ENCODE results near the gene MAGEF1. TPM values are rescaled to one million over a fixed set of nuclear protein-coding genes. Genes with fewer than 3 reads are reported as not detected.
"Not testable (repeated sequence)": the region's sequence is repeated elsewhere in the genome, so short reads cannot be mapped to it uniquely, and the experiment has no call there.

Gene MAGEF1
- total RNA-seq, 2 donors from 2014 or later = 7.4 to 8.1 TPM

DNA sequence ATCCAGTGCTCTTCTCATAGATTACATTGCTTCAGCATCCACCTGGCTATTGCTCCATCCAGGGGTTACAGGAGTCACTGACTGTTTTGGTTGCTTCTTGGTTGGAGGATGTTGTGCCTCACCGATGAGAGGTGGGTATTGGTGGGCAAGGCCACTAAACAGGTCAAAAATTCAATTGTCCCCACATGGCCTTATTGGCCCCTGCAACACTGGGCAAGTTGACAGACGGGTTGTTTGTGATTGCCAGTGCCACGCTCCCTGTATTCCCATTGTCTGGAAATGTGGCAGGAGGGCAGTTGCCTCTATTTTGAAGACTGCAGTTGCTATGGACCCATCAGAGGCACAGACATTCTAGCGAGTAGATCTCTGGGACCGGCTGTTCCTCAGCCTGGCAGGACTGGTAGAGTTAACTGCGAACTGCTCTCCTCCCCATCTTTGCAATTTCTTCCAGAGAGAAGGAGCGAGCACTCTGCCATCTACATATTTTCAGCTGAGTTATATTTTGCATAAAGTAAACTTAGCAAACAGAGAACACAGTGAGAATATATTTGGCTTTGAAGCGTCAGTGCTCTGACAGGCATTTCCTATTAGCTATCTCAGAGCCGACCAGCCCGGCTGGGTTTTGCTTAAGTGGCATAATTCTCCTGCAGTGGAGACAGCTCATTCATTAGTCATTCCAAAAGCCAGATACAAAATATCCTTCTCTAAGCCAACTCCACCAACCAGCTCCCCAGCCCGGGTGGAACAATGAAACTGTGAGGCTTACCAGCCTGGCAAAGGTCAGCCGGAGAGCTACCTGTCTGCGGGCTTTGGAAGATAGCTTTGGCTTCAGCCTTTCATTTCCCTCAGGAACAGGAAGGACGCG is 26.0 kb upstream of the MAGEF1 start:
- no peaks in the 10 kb centered on the region for H3K36me3 Mint-ChIP-seq (ENCODE audit: low read depth)
- no peak overlapping the region for H3K4me3 Mint-ChIP-seq

DNA sequence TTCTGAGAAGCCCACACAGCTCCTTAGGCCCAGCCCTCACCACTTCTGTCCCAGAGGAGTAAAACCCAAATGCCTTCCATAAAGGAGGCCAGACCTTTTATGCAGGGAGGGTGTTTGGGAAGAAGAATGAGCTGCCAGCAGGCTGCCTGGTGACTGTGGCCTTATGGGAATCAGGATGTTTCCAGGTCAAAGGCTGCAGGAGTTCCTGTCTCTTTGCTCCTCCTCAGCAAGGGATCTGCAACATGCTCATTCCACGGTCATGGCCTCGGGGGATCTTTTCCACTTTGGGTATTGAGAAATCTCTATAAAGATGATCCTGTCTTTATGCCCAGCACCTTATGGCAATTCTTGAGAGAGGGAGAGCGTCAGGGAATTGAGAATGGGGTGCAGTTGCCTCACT is 25.2 kb upstream of the MAGEF1 start:
- Mint-ChIP-seq H3K4me1 (no peaks in the 10 kb centered on the region), H3K4me3 (no peak overlapping the region), H3K36me3 (ENCODE audit: low read depth) (no peaks in the 10 kb centered on the region), H3K27ac (no peak overlapping the region), H3K9me3 (no peaks in the 10 kb centered on the region), H3K27me3 (peaks cover 21% of the 10 kb centered on the region)
- no peak for ATAC-seq (replicated peaks)

More for the DNA sequence above, 26.0 kb upstream of the MAGEF1 start:
- ATAC-seq (replicated peaks) = no peak
- Mint-ChIP-seq H3K4me1 (no peaks in the 10 kb centered on the region), H3K9me3 (no peaks in the 10 kb centered on the region), H3K27me3 (peaks cover 21% of the 10 kb centered on the region), H3K27ac (no peak overlapping the region)

DNA sequence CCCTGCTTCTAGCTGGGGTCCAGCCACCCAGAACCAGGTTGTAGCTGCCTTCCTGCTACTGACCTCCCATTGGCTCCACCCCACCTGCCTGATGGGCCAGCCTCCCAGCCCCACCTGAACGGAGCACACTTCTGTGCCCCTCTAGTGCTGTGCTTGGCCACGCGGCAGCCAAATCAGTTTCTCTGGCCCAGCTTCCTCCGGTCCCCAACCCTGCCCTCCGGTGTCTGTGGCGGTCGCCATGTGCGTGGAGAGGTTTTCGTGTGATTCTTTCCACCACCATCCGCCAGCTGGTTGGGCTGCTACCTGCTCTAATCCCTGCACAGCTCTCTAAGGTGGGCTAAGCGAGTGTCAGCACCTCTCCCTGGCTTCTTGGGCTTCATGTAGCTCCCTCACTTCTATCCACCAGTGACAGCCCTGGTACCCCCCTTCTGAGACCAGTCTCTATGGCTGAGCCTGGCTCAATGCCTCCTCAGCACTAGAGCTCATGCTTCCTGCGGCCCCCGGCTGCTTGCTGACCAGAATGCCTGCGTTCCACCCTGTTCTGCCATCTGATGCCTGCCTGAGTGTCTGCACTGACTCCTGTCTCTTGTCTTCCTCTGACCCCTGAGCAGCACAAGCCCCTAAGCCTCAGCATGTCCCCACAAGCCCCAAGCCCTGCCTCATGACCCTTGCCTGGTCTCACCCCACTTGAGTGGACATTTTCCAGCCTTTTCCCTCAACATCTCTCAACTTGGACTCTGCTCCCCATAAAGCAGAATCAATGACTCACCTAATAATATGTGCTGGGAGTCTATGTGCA is 23.2 kb upstream of the MAGEF1 start:
- no peak for ATAC-seq (replicated peaks)
- peaks cover 30% of the 10 kb centered on the region for H3K27me3 Mint-ChIP-seq
- H3K4me3 Mint-ChIP-seq = no peak overlapping the region
- H3K9me3 Mint-ChIP-seq = no peaks in the 10 kb centered on the region
- no peak overlapping the region for H3K27ac Mint-ChIP-seq
- no peaks in the 10 kb centered on the region for H3K4me1 Mint-ChIP-seq
- no peaks in the 10 kb centered on the region for H3K36me3 Mint-ChIP-seq (ENCODE audit: low read depth)

DNA sequence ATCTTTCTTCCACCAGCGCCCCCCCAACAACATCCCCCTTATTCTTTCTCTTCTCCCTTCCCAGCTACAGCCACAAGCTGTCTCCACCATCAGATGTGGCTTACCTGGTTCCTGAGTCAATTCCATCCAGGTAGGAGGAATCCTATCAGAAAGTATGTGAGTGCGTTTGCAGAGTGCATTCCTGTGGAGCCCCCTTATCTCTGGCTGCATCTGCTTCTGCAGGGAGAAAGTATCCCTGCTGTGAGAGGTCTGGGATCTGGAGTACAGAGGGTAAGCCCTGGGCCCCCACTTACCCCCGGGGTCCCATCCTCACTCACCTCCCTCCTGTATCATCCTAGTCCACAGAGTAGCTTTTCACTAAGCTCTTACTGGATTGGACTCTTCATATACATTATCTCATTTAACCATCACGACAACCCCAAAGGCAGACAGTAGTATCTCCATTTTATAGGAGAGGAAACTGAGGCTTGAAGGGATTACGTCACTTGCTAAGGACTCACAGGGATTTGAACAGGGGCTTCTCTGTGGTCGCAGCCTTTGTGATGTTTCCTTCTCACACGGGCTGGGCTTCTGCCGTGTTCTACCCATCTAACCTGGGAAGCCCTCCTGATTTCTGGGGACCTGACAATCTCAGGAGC is 22.2 kb upstream of the MAGEF1 start:
- Mint-ChIP-seq H3K27me3 (peaks cover 26% of the 10 kb centered on the region), H3K4me1 (no peaks in the 10 kb centered on the region), H3K4me3 (no peak overlapping the region), H3K27ac (no peak overlapping the region), H3K9me3 (no peaks in the 10 kb centered on the region), H3K36me3 (ENCODE audit: low read depth) (no peaks in the 10 kb centered on the region)
- ATAC-seq (replicated peaks) = no peak

DNA sequence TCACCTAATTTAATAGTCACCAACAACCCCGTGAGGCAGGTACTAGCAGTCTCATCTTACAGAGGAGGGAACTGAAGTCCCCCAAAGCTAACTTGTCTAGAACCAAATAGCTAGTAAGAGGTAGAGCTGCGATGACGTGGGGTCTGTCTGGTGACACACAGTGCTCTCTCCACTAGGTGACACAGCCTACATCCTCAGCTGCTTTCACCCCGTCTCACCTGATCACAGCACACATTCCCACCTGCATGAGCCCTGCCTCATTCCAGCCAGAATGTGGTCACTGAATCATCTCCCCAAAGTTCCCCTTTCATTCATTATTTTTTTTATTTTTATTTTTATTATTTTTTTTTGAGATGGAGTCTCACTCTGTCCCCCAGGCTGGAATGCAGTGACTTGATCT is 21.3 kb upstream of the MAGEF1 start:
- no peak overlapping the region for H3K27ac Mint-ChIP-seq
- ATAC-seq (replicated peaks) = no peak
- no peaks in the 10 kb centered on the region for H3K9me3 Mint-ChIP-seq
- no peaks in the 10 kb centered on the region for H3K36me3 Mint-ChIP-seq (ENCODE audit: low read depth)
- H3K4me1 Mint-ChIP-seq = no peaks in the 10 kb centered on the region
- H3K4me3 Mint-ChIP-seq = no peak overlapping the region
- H3K27me3 Mint-ChIP-seq = peaks cover 20% of the 10 kb centered on the region

DNA sequence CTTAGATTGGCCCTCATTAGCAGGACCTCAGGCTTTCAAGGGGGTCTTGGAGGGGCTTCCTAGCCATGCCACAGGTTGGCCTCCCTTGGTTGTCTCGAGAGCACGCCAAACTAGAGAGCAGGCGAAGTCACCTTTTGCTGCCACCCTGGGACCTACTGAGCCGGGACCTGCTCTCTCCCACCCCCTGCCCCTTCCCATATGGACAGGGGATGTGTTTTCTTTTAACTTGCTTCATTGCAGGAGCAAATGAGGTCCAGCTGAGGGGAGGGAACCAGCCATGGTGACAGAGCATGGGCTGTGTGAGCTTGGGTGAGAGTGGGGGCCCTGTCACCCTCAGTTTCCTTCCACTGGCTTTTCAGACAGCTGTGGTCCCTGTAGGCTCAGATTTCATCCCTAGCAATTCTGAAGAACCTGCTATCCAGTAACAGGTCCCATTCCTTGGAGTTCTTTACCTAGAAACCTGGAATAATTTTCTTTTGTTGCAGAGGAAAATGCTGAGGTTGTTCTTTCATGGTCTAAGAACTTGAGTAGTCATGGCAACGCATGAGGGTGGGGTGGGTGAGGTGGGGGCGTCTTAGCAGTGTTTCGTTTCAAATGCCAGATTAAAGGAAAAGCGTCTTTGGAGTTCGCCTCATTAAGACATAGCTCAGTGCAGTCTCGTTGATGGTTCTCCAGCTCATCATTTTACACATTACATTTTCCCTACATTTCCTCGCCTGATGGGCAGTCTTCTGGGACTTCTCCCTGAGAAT is 20.1 kb upstream of the MAGEF1 start:
- H3K9me3 Mint-ChIP-seq = no peaks in the 10 kb centered on the region
- H3K4me3 Mint-ChIP-seq = no peak overlapping the region
- ATAC-seq (replicated peaks) = no peak
- H3K4me1 Mint-ChIP-seq = no peaks in the 10 kb centered on the region
- peaks cover 20% of the 10 kb centered on the region for H3K27me3 Mint-ChIP-seq
- no peak overlapping the region for H3K27ac Mint-ChIP-seq
- H3K36me3 Mint-ChIP-seq (ENCODE audit: low read depth) = no peaks in the 10 kb centered on the region

DNA sequence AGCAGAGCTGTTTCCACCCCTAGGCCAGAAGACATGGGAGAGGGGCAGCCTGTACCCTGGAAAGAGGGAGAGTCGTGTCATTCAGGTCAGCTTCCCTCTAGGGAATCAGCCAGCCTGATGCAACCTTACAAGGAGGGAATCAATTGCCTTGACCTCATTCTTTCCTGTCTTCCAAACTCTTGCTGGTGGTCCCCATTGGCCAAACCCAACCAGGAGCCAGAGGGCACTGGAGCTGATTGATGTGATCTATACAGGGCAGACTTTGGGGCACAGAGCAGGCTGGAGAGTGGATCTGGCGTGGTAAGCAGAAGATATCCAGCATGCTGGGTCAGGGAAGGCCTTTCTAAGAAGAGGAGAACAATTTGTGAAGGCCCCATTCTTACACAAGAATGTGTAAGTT is 19.1 kb upstream of the MAGEF1 start:
- Mint-ChIP-seq H3K36me3 (ENCODE audit: low read depth) (no peaks in the 10 kb centered on the region), H3K4me1 (no peaks in the 10 kb centered on the region), H3K9me3 (no peaks in the 10 kb centered on the region), H3K27ac (no peak overlapping the region), H3K4me3 (no peak overlapping the region), H3K27me3 (peaks cover 23% of the 10 kb centered on the region)
- ATAC-seq (replicated peaks) = no peak

DNA sequence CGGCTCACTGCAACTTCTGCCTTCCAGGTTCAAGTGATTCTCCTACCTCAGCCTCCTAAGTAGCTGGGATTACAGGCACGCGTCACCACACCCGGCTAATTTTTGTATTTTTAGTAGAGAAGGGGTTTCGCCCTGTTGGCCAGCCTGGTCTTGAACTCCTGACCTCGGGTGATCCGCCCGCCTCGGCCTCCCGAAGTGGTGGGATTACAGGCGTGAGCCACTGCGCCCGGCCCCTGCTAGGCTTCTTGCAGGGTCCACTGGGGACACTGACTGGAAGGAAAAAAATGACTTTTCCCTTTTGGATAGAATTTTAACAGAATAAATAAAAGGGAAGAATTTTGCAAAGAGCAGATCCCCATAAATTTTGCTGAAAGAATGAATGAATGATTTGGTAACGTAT is 17.3 kb upstream of the MAGEF1 start:
- not testable (repeated sequence) for H3K9me3 Mint-ChIP-seq; H3K4me1 Mint-ChIP-seq; H3K27ac Mint-ChIP-seq; H3K4me3 Mint-ChIP-seq; H3K36me3 Mint-ChIP-seq (ENCODE audit: low read depth); ATAC-seq (replicated peaks)
- peaks cover 17% of the 10 kb centered on the region for H3K27me3 Mint-ChIP-seq

DNA sequence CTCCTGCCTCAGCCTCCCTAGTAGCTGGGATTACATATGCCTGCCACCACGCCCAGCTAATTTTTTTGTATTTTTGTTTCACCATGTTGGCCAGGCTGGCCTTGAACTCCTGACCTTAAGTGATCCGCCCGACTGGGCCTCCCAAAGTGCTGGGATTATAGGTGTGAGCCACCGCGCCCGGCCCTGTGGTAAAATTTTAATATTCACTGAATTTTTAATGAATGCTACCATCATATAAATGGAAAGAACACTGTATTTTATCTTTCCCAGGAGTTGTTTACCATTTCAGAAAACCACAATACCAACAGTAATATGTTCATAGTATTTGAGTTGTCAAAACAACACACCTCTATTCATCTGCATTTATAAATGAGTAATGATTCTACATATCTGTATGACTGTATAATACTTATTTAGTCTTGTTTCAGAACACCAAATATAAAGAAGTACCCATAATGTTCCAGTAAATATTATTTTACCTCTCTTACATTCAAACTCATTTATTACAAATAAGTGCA is 16.2 kb upstream of the MAGEF1 start:
- no peak for ATAC-seq (replicated peaks)
- no peak overlapping the region for H3K4me3 Mint-ChIP-seq
- no peaks in the 10 kb centered on the region for H3K4me1 Mint-ChIP-seq
- no peak overlapping the region for H3K27ac Mint-ChIP-seq
- H3K9me3 Mint-ChIP-seq = no peaks in the 10 kb centered on the region
- H3K36me3 Mint-ChIP-seq (ENCODE audit: low read depth) = no peaks in the 10 kb centered on the region
- peaks cover 13% of the 10 kb centered on the region for H3K27me3 Mint-ChIP-seq

DNA sequence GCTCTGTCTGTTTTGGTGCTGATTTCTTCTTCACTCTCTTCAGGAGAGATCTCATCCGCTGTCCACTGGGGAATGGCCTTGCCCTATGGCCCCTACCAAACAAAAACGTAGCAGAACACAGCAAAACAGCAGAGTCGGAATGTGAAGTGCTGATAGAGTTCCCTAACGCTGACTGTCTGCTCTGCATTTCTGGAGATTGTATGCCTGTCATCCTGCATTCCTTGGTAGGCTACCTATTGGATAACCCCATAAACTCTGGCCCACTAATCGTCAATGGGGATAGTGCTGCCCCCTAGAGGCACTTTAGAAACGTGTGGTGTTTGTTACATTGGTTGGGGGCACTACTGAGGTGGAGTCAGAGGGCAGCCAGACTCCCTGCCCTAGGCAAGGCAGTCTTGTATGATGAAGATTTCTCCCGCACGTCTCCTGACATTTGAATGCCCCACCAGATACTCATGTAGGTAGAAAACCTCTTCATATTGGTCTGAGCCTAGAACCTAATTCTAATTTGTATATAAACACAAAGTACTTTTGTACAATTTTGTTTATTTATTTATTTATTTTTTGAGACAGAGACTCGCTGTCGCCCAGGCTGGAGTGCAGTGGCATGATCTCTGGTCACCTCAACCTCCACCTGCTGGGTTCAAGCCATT is 15.6 kb upstream of the MAGEF1 start:
- peak; percentile 83 for ATAC-seq (replicated peaks)
- Mint-ChIP-seq H3K9me3 (no peaks in the 10 kb centered on the region), H3K27ac (no peak overlapping the region), H3K4me3 (no peak overlapping the region), H3K27me3 (peaks cover 13% of the 10 kb centered on the region), H3K36me3 (ENCODE audit: low read depth) (no peaks in the 10 kb centered on the region), H3K4me1 (no peaks in the 10 kb centered on the region)

DNA sequence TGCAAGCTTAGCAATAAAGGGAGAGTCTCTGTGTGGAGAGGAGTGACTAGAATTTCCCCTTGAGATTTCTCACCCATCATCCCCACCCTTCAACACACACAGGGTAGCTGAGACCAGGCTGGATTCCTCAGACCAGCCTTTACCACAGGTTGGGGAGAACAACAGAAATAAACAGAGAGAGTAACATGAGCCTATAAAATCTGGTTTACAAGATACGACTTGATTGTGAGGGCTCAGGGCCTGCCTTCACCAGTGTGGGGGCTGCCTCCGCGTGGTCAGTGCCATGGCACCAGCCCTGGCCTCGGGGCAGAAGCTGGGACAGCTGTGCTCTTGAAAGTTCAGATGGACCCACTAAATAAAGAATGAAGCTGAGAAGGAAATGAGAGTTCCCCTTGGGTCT is 14.6 kb upstream of the MAGEF1 start:
- no peaks in the 10 kb centered on the region for H3K9me3 Mint-ChIP-seq
- ATAC-seq (replicated peaks) = no peak
- H3K4me1 Mint-ChIP-seq = no peaks in the 10 kb centered on the region
- no peak overlapping the region for H3K4me3 Mint-ChIP-seq
- no peaks in the 10 kb centered on the region for H3K36me3 Mint-ChIP-seq (ENCODE audit: low read depth)
- H3K27me3 Mint-ChIP-seq = peaks cover 12% of the 10 kb centered on the region
- H3K27ac Mint-ChIP-seq = no peak overlapping the region

DNA sequence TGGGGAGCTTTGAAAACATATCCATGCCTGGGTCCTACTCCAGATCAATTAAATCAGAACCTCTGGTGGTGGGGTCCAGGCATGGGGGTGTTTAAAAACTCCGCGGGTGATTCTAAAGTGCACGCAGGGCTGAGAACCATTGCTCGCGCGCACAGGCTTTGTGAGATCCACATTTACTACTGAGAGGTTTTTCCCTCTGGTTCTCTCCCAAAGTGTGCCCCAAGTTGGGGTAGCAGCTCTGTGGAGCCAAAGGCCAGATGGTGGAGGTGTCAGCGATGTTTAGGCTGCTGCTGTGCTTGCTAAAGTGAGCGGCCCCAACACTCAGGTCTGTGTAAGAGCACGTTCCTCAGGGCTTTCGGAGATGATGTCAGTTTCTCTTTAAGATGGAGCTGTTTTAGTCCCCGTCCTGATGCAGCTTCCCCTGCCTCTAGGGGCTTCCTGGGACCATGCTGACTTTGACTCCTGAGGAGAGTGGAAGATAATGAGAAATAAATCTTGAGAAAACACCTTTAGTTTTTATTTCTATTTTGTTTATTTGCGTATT is 13.4 kb upstream of the MAGEF1 start:
- Mint-ChIP-seq H3K36me3 (ENCODE audit: low read depth) (no peaks in the 10 kb centered on the region), H3K4me1 (no peaks in the 10 kb centered on the region), H3K27me3 (peaks cover 4% of the 10 kb centered on the region), H3K4me3 (no peak overlapping the region), H3K27ac (no peak overlapping the region), H3K9me3 (no peaks in the 10 kb centered on the region)
- no peak for ATAC-seq (replicated peaks)

DNA sequence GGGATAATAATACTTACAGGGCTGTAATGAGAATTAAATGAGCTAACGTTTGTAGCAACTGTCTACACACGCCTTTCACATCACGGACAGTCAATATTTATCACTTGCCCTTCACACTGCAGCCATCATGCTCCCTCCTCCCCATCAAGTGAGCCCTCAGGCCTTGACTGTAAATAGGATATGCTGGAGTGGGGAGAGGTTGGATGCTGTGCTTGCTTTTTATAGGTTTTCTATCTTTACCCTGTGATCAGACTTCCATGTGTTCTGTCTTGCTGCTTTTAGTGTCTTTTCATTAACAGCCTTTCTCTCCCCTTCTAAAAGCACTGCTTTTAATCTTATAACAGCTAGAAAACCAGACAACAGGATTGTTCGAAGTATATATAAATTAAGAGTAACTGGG is 12.8 kb upstream of the MAGEF1 start:
- no peak overlapping the region for H3K4me3 Mint-ChIP-seq
- H3K27me3 Mint-ChIP-seq = peaks cover 4% of the 10 kb centered on the region
- no peaks in the 10 kb centered on the region for H3K4me1 Mint-ChIP-seq
- ATAC-seq (replicated peaks) = no peak
- H3K36me3 Mint-ChIP-seq (ENCODE audit: low read depth) = no peaks in the 10 kb centered on the region
- H3K27ac Mint-ChIP-seq = no peak overlapping the region
- H3K9me3 Mint-ChIP-seq = no peaks in the 10 kb centered on the region
